MCF 10A (cell line): ENCODE results near the gene FAM53A. TPM values are rescaled to one million over a fixed set of nuclear protein-coding genes. Genes with fewer than 3 reads are reported as not detected.

Experiments used
- BruUV-seq: library from RNA; stranded (reverse); fragments of 400-500 nt; replicated peaks from 2 replicates; lab custom pipeline; 2021; lab: Mats Ljungman, UMichigan
- CTCF ChIA-PET: fragments of 300-600 bp; sonication (Branson Sonifier 250); formaldehyde crosslinking; extraction: SDS; loops from one replicate; lab custom pipeline; 2021; ENCODE audit warnings: antibody characterized with exemption, inconsistent platforms; lab: Yijun Ruan, JAX
- POLR2A ChIA-PET: fragments of 300-600, 350-650 bp; sonication (Branson Sonifier 250); formaldehyde crosslinking; extraction: SDS; loops from one replicate; lab custom pipeline; 2020; ENCODE audit warnings: antibody characterized with exemption, inconsistent platforms; lab: Yijun Ruan, JAX
- DNase-seq: peaks from one replicate; pipeline ENCODE4 v3.0.0-alpha.2; 2018; ENCODE audit not compliant: unreplicated experiment
- H3K27ac Mint-ChIP-seq: one replicate; pipeline ENCODE4 v1.8.0; 2022; ENCODE audit warnings: mild to moderate bottlenecking, low read depth, mixed read lengths; ENCODE audit not compliant: unreplicated experiment
- H3K27me3 Mint-ChIP-seq: one replicate; pipeline ENCODE4 v1.8.0; 2022; ENCODE audit warnings: mixed read lengths; ENCODE audit not compliant: insufficient read depth, unreplicated experiment
- H3K36me3 Mint-ChIP-seq: one replicate; pipeline ENCODE4 v1.8.0; 2022; ENCODE audit warnings: mild to moderate bottlenecking, moderate library complexity, mixed read lengths; ENCODE audit not compliant: insufficient read depth, unreplicated experiment
- H3K4me1 Mint-ChIP-seq: one replicate; pipeline ENCODE4 v1.8.0; 2022; ENCODE audit warnings: mixed read lengths; ENCODE audit not compliant: insufficient read depth, unreplicated experiment
- H3K4me3 Mint-ChIP-seq: one replicate; pipeline ENCODE4 v1.8.0; 2022; ENCODE audit warnings: mild to moderate bottlenecking, moderate library complexity, mixed read lengths; ENCODE audit not compliant: unreplicated experiment
- H3K9me3 Mint-ChIP-seq: one replicate; pipeline ENCODE4 v1.8.0; 2022; ENCODE audit warnings: mixed read lengths; ENCODE audit not compliant: unreplicated experiment
- intact Hi-C: fragments of 100-400 bp; cut with micrococcal nuclease; formaldehyde crosslinking; loops from 2 replicates; pipeline ENCODE4 v1.14.1; 2022
- total RNA-seq: library from RNA; stranded (reverse); gene quantifications from 2 replicates; pipeline ENCODE4 v1.2.3, GENCODE V29; 2022
- TF ChIP-seq, protein P1 (sequence below): fragments of 200-600 bp; IDR thresholded peaks from one replicate; pipeline ENCODE4 v1.8.0; 2022; ENCODE audit warnings: antibody characterized with exemption, mild to moderate bottlenecking; ENCODE audit not compliant: unreplicated experiment

Gene FAM53A
- total RNA-seq, 1 experiment from 2014 or later: 6.6 TPM

DNA sequence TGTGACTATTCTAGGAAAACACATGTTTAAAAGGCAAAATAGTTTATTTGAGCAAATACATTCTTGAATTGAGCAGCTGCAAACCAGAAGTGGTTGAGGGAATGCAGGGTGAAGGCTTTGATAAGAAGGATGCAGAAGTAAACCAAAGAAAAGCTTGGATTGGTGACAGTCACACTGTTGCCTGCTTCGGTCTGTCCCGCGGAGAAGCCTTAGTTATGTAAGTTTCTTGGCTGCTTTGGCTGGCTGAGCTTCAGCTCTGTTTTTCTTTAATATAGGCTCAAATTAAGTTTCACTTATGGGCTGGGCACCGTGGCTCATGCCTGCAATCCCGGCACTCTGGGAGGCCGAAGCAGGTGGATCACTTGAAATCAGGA is 67.6 kb downstream of the FAM53A start:
- peaks cover 8% of the 10 kb centered on the region for H3K4me1 Mint-ChIP-seq
- no TSS peak for BruUV-seq

DNA sequence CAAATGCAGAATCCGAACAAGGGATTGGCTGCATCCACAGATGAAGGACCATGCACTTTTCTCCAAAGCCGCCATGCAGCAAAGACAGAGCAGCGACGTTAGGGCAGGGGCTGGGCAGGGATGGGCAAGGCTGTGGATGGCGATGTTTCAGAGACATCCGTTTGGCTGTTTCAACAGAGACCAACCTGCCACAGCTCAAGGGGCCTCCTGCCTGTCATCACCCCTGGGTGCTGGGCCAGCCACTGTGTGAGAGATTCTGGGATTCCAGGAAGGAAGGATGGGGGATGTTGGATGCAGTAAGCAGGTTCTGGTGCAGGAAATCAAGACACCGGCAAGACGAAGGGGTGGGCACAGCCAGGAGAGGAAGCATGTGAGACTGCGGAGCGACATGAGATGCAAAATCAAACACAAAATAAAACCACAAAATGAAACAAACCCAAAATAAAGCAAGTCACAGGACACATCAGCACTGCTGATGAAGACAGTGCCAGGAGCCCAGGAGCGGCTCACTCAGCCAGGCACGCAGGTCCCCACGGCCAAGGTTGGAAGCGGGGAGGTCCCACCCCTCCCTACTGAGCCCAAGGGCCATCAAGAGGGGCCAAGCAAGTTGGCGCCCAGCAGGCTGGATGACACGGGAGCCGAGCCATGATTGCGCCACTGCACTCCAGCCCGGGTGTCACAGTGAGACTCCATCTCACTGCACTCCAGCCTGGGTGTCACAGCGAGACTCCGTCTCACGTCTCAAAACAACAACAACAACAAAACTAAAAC is 68.1 kb downstream of the FAM53A start:
- H3K9me3 Mint-ChIP-seq: peaks cover 8% of the 10 kb centered on the region
- H3K27ac Mint-ChIP-seq: no peak overlapping the region
- intact Hi-C loops: no loop called here
- ChIA-PET CTCF (interaction anchor here (0.6 to 1.4 kb wide), 3 partner anchors 13 to 68 kb away, joined by 3 to 6 read pairs (median 3); partner anchors contain the start of gene FAM53A), POLR2A (no interaction called here)
- DNase-seq: no peak
- peaks cover 8% of the 10 kb centered on the region for H3K4me1 Mint-ChIP-seq
- H3K4me3 Mint-ChIP-seq: no peak overlapping the region
- TF ChIP-seq, protein P1, sequence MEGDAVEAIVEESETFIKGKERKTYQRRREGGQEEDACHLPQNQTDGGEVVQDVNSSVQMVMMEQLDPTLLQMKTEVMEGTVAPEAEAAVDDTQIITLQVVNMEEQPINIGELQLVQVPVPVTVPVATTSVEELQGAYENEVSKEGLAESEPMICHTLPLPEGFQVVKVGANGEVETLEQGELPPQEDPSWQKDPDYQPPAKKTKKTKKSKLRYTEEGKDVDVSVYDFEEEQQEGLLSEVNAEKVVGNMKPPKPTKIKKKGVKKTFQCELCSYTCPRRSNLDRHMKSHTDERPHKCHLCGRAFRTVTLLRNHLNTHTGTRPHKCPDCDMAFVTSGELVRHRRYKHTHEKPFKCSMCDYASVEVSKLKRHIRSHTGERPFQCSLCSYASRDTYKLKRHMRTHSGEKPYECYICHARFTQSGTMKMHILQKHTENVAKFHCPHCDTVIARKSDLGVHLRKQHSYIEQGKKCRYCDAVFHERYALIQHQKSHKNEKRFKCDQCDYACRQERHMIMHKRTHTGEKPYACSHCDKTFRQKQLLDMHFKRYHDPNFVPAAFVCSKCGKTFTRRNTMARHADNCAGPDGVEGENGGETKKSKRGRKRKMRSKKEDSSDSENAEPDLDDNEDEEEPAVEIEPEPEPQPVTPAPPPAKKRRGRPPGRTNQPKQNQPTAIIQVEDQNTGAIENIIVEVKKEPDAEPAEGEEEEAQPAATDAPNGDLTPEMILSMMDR: no peak
- no peaks in the 10 kb centered on the region for H3K36me3 Mint-ChIP-seq
- no peaks in the 10 kb centered on the region for H3K27me3 Mint-ChIP-seq
- BruUV-seq: no TSS peak

More for the DNA sequence above, 67.6 kb downstream of the FAM53A start:
- POLR2A ChIA-PET: no interaction called here
- no peak for DNase-seq
- peaks cover 8% of the 10 kb centered on the region for H3K9me3 Mint-ChIP-seq
- CTCF ChIA-PET: interaction anchor here (0.6 to 1.4 kb wide), 3 partner anchors 13 to 68 kb away, joined by 3 to 6 read pairs (median 3); partner anchors contain the start of gene FAM53A
- H3K36me3 Mint-ChIP-seq: no peaks in the 10 kb centered on the region
- no peak overlapping the region for H3K4me3 Mint-ChIP-seq
- no peak overlapping the region for H3K27ac Mint-ChIP-seq
- intact Hi-C loops: no loop called here
- H3K27me3 Mint-ChIP-seq: no peaks in the 10 kb centered on the region
- TF ChIP-seq, protein P1: no peak

DNA sequence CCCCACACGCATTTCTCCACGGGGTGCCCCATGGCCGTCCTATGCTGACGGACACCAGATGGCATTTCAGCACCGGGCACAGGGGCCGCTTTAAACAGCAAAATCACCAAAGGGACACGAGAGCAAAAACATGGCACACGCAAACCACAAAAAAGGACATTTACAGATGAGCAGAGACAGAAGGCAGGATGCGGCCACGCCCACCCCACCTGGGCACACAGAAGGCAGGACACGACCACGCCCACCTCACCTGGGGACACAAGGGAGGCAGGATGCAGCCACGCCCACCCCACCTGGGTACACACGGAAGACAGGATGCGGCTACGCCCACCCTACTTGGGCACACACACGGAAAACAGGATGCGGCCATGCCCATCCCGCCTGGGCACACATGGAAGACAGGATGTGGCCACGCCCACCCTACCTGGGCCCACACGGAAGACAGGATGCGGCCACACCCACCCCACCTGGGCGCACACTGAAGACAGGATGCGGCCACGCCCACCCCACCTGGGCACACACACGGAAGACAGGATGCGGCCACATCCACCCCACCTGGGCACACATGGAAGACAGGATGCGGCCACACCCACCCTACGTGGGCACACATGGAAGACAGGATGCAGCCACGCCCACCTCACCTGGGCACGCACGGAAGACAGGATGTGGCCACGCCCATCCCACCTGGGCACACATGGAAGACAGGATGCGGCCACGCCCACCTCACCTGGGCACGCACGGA is 69.1 kb downstream of the FAM53A start:
- DNase-seq: no peak
- no TSS peak for BruUV-seq
- intact Hi-C loops: no loop called here
- ChIA-PET POLR2A (no interaction called here), CTCF (no interaction called here)
- peaks cover 8% of the 10 kb centered on the region for H3K9me3 Mint-ChIP-seq
- no peaks in the 10 kb centered on the region for H3K36me3 Mint-ChIP-seq
- H3K27me3 Mint-ChIP-seq: no peaks in the 10 kb centered on the region
- H3K4me1 Mint-ChIP-seq: peaks cover 8% of the 10 kb centered on the region
- no peak overlapping the region for H3K27ac Mint-ChIP-seq
- TF ChIP-seq, protein P1: no peak
- no peak overlapping the region for H3K4me3 Mint-ChIP-seq

DNA sequence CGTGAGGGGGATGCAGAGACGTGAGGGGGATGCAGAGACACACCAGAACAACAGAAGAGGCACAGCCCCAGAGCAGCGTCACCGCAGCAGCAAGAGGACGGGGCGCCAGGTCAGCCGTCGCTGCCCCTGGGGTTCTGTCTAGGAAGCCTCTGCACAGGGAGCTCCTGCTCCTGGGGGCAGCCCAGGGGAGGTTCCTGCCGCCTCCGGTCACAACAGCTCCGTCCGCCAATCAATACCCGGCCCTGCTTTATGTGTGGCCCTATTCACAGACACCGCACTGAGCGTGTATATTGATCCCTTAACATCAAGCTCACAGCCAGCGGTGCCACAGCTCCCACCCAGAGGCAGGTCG is 69.6 kb downstream of the FAM53A start:
- no TSS peak for BruUV-seq
- no peaks in the 10 kb centered on the region for H3K36me3 Mint-ChIP-seq
- no peak for DNase-seq
- ChIA-PET POLR2A (no interaction called here), CTCF (no interaction called here)
- no peak overlapping the region for H3K27ac Mint-ChIP-seq
- H3K27me3 Mint-ChIP-seq: no peaks in the 10 kb centered on the region
- H3K4me1 Mint-ChIP-seq: peaks cover 8% of the 10 kb centered on the region
- H3K4me3 Mint-ChIP-seq: no peak overlapping the region
- intact Hi-C loops: no loop called here
- peaks cover 8% of the 10 kb centered on the region for H3K9me3 Mint-ChIP-seq
- TF ChIP-seq, protein P1: no peak
